HL-60 (cell line): ENCODE results near the gene CHRNA3.

ENCODE experiments used
- DNase-seq, 2 experiments: peaks; one replicate each; pipeline ENCODE4 v3.0.0-alpha.2; 2010 to 2020; ENCODE audit warnings: low read depth in 1 of 2, low spot score in 1 of 2
- H3K27ac ChIP-seq: fragments of 250-450 bp; sonication (Bioruptor Pico); replicated peaks from 2 replicates; pipeline ENCODE4 v1.5.1; 2020; ENCODE audit warnings: mild to moderate bottlenecking, moderate library complexity
- H3K27me3 ChIP-seq: fragments of 250-450 bp; sonication (Bioruptor Pico); 2 replicates; pipeline ENCODE4 v1.5.1; 2021; ENCODE audit warnings: mild to moderate bottlenecking, moderate library complexity; ENCODE audit not compliant: insufficient read depth, poor library complexity, severe bottlenecking
- H3K4me3 ChIP-seq: replicated peaks from 2 replicates; pipeline ENCODE4 v1.5.1; 2011; ENCODE audit warnings: mild to moderate bottlenecking, control low read depth, low read length; ENCODE audit not compliant: insufficient read depth
- GABPA ChIP-seq: IDR thresholded peaks from 2 replicates; pipeline ENCODE4 v1.6.1; 2012; ENCODE audit warnings: low read depth
- POLR2AphosphoS5 ChIP-seq: IDR thresholded peaks from 2 replicates; pipeline ENCODE4 v1.6.1; 2012; ENCODE audit warnings: low read depth
- SPI1 ChIP-seq: IDR thresholded peaks from 2 replicates; pipeline ENCODE4 v1.6.1; 2012; ENCODE audit warnings: low read depth, mild to moderate bottlenecking, borderline replicate concordance
- TF ChIP-seq, protein P1 (sequence below): IDR thresholded peaks from one replicate; pipeline ENCODE4 v1.5.1; 2011; ENCODE audit warnings: low read length, control low read depth, inconsistent platforms; ENCODE audit not compliant: insufficient read depth
- TF ChIP-seq, protein P2 (sequence below): IDR thresholded peaks from 2 replicates; pipeline ENCODE4 v1.6.1; 2012; ENCODE audit warnings: low read depth; ENCODE audit not compliant: insufficient replicate concordance

CHRNA3 gene

GRCh38 chr15:78618490-78618934, 2.3 kb downstream of the CHRNA3 start:
- peaks cover 34% of the 10 kb centered on the region for H3K27me3 ChIP-seq
- no peak overlapping the region for H3K27ac ChIP-seq
- H3K4me3 ChIP-seq = no peak overlapping the region
- DNase-seq = peak; percentile 35 to 80
- TF ChIP-seq POLR2AphosphoS5 (no peak), SPI1 (no peak), GABPA (no peak)
- TF ChIP-seq, protein P1, sequence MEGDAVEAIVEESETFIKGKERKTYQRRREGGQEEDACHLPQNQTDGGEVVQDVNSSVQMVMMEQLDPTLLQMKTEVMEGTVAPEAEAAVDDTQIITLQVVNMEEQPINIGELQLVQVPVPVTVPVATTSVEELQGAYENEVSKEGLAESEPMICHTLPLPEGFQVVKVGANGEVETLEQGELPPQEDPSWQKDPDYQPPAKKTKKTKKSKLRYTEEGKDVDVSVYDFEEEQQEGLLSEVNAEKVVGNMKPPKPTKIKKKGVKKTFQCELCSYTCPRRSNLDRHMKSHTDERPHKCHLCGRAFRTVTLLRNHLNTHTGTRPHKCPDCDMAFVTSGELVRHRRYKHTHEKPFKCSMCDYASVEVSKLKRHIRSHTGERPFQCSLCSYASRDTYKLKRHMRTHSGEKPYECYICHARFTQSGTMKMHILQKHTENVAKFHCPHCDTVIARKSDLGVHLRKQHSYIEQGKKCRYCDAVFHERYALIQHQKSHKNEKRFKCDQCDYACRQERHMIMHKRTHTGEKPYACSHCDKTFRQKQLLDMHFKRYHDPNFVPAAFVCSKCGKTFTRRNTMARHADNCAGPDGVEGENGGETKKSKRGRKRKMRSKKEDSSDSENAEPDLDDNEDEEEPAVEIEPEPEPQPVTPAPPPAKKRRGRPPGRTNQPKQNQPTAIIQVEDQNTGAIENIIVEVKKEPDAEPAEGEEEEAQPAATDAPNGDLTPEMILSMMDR = peak; percentile 47
- TF ChIP-seq, protein P2, sequence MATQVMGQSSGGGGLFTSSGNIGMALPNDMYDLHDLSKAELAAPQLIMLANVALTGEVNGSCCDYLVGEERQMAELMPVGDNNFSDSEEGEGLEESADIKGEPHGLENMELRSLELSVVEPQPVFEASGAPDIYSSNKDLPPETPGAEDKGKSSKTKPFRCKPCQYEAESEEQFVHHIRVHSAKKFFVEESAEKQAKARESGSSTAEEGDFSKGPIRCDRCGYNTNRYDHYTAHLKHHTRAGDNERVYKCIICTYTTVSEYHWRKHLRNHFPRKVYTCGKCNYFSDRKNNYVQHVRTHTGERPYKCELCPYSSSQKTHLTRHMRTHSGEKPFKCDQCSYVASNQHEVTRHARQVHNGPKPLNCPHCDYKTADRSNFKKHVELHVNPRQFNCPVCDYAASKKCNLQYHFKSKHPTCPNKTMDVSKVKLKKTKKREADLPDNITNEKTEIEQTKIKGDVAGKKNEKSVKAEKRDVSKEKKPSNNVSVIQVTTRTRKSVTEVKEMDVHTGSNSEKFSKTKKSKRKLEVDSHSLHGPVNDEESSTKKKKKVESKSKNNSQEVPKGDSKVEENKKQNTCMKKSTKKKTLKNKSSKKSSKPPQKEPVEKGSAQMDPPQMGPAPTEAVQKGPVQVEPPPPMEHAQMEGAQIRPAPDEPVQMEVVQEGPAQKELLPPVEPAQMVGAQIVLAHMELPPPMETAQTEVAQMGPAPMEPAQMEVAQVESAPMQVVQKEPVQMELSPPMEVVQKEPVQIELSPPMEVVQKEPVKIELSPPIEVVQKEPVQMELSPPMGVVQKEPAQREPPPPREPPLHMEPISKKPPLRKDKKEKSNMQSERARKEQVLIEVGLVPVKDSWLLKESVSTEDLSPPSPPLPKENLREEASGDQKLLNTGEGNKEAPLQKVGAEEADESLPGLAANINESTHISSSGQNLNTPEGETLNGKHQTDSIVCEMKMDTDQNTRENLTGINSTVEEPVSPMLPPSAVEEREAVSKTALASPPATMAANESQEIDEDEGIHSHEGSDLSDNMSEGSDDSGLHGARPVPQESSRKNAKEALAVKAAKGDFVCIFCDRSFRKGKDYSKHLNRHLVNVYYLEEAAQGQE = no peak

DNA sequence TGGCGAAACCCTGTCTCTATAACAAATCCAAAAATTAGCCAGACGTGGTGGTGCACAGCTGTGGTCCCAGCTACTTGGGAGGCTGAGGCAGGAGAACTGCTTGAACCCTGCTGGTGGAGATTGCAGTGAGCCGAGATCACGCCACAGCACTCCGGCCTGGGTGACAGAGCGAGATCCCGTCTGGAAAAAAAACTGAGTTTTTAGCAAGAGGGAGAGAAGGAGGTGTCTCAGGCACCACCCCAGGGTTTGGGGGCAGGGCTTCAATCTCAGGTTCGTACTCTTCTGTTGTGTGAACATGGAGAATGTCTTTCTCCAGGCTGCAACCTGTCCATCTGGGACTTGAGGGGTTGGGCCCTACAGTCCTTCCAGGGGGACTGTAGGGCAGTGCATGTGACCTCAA, 2.7 kb downstream of the CHRNA3 start:
- H3K27ac ChIP-seq = no peak overlapping the region
- TF ChIP-seq, protein P1 = no peak
- TF ChIP-seq POLR2AphosphoS5 = no peak
- TF ChIP-seq, protein P2 = no peak
- TF ChIP-seq SPI1 = no peak
- no peak for TF ChIP-seq GABPA
- no peak overlapping the region for H3K4me3 ChIP-seq
- no peak for DNase-seq
- peaks cover 34% of the 10 kb centered on the region for H3K27me3 ChIP-seq

- H3K27ac ChIP-seq = no peak overlapping the region
- TF ChIP-seq POLR2AphosphoS5 = no peak
- TF ChIP-seq, protein P1 = no peak
- TF ChIP-seq SPI1 = no peak
- TF ChIP-seq, protein P2 = no peak
- TF ChIP-seq GABPA = no peak
- H3K27me3 ChIP-seq = peaks cover 34% of the 10 kb centered on the region
- DNase-seq = no peak
- H3K4me3 ChIP-seq = no peak overlapping the region
Measured at GRCh38 chr15:78617516-78617915, 3.3 kb downstream of the CHRNA3 start.
